NCI-H2227 treated with DMSO at 0.1 percent for 48 hours (cell line): Measurements from ENCODE around the gene ZNF565.
"Not testable (repeated sequence)": the region's sequence is repeated elsewhere in the genome, so short reads cannot be mapped to it uniquely, and the experiment has no call there.

Source experiments
- DNase-seq: peaks from one replicate; lab custom pipeline; 2025; lab: John Stamatoyannopoulos, UW

The ZNF565 gene

DNA sequence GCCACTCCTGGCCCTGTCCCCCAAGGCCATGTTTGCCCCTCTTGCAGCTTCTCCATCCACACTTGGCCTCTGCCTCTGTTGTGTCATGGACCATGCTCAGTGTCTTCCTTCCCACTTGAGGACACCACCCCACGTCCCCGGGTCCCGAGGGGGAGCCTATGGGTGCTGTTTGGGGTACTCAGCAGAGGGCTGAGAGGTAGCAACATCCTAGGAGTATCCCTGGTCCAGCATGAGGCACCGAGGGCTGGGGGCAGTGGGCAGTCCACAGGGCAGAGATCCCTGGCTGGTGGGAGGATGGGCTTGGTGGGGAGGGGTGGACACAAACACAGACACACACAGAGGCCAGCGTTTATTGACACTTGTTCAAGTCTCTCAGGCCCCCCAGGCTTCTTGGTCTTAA, 63.9 kb downstream of the ZNF565 start:
- no peak for DNase-seq

DNA sequence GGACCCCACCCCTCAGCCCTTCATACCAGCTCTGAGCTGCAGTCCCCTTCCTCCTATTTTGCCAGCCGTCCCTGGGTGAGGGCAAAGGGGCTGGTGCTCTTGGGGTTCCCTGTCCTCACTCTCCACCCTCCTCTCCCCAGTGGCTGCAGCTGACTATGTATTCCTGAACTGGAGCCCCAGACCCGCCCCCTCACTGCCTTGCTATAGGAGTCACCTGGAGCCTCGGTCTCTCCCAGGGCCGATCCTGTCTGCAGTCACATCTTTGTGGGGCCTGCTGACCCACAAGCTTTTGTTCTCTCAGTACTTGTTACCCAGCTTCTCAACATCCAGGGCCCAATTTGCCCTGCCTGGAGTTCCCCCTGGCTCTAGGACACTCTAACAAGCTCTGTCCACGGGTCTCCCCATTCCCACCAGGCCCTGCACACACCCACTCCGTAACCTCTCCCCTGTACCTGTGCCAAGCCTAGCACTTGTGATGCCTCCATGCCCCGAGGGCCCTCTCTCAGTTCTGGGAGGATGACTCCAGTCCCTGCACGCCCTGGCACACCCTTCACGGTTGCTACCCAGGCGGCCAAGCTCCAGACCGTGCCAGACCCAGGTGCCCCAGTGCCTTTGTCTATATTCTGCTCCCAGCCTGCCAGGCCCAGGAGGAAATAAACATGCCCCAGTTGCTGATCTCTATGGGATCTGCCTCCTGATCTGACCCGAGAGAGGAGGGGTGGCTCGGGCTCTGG, 64.6 kb downstream of the ZNF565 start:
- DNase-seq: no peak

DNA sequence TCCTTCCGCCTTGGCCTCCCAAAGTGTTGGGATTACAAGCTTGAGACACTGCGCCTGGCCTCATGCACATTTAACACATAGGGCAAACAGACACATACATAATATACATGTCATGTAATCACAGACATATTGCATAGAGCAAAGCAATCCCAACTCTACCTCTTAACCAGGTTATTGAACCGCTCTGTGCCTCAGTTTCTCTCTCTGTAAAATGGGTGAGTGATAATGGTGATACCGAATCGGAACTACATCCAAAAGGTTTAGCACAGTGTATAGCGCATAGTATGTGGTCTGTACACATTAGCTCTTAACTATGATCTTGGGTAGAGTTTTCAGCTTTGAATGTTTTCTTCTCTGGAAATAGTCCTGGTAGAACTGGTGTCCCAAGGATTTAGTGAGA, 69.8 kb downstream of the ZNF565 start:
- no peak for DNase-seq

DNA sequence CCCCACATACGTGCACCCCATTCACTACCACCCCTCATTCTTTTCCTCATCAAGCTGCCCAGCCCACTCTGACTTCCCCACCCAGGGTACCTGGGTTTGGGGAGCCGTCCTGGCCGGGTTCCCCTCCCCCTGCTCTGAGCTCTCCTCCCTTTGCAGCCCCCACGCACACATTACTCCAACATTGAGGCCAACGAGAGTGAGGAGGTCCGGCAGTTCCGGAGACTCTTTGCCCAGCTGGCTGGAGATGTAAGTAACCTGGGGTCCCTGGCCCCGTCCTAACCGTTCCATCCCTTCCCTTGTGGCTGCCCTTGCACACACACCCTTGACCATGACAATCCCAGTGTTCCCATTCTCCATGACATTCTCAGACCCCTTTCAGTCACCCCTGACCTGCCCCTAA, 72.0 kb downstream of the ZNF565 start:
- DNase-seq: no peak

DNA sequence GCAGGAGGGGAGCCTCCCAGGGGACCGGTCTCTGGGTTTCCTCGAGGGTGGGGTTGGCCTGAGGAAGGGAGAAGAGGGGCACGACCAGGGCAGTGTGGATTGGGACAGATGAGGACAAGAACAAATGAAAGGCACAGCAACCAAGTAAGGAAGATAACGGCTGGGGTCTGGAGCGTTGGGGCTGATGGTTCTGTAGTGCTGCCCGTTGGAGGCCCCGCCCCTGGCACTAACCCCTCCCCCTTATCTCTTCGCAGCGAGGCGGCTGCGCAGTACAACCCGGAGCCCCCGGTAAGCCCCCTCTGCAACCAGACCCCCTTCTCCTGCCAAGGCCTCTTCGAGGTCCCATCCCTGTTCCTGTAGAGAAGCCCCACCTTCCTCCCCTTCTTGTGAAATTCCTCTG, 72.4 kb downstream of the ZNF565 start:
- DNase-seq: no peak

DNA sequence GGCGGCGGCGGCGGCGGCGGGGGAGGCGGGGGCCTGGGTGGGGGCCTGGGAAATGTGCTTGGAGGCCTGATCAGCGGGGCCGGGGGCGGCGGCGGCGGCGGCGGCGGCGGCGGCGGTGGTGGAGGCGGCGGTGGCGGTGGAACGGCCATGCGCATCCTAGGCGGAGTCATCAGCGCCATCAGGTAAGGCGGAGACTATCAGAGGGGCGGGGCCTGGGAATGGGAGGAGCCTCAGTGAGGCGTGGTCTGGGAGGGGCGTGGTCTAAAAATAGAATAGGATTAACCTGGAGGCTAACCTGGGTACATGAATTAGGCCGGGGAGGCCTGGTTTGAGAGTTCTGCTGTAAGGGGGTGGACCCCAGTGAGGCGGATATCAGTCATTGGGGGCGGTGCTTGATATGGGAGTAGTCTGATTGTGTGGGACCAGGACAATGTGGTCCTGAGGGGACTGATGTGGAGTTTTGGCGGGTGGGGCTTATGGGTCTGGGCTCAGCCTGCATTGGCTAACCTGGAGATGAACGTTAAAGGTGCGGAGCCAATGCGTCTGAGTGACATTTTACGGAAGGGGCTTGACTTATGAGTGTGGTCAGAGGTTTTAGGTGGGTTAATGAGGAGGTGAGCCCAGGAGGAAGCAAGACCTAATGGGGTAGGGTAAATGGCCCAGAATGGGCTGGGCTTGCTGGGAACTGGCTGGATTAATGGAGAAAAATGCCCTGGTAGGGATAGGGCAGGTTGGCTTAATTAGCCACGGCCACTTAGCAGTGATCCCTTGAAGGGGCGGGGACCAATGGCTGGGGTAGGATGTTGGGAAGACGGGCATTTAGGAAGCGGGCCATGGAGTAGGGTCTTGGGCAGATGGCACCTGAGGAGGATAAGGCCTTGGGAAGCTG, 73.2 kb downstream of the ZNF565 start:
- DNase-seq: peak; percentile 94

DNA sequence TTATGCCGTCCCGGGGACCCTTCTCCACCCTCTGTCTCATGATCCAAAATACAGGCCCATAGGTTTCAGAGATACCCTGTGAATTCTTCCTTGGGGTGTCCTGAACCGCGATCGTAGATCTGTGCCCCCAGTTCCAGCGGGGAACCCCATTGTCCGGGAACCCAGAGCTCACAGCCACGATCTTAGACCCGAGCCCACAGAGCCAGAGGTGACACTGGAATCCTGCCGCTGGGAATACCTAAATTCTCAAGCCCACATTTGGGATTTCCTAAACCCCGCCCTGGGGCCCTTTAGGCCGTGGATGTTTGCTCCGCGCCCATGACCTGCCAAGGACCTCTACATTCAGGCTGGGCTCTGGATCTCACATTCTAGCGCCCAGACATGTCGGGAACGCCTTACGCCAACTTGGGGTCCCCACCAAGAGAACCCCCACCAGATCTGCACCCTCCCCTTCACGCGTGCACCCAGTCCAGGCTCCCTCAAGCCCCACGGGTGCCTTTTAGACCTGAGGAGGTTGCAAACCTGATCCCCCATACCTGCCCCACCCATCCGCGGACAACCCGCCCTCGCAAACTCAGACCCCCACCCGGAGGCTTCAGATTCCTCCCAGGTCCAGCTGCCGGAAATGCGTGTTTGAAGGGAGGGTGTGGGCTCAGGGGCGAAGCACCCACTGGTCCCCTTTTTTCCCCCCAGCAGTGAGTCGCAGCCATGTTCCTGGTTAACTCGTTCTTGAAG, 74.0 kb downstream of the ZNF565 start:
- DNase-seq: peak; percentile 91

DNA sequence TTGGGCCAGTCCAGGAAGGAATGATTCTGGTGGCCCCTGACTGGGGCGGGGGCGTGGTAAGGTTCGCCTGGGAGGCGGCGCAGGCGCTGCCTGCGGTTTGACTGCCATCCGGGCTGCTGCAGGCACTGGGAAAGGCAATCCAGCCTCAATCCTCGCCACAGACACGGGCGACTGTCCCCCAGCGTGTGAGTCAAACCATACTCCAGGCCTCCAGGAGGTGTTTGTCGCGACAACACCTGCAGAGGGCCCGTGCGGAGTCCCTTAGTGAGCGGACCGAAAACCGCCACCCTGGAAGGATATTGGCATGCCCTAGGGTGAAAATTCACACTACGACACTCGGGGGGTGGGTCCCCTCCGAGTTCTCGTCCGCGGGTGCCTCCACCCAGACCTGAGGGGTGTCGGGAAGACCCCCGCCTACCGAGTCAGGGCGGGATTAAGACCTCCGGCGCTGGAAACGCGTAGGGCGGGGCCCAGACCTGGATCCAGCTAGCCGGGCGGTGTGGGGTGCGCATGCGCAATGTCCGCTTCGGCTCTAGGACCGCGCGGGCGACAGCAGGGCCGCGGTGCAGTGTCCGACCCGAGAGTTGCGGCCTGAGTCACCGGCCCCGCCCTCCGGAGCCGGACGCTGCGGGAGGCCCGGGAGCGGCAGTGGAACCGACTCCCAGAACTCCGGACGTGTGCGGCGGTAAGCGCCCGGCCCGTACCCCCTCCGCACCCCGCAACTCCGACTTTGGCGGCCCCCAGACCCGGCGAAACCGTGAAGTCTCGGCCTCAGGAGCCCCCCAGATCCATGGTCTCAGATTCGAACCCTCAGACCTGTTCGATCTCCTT, 74.8 kb downstream of the ZNF565 start, which contains the start of gene CAPNS1:
Gene CAPNS1, plus strand, starts transcription at position 594 of the 831 bp plus-strand sequence. CDS start 946 bp downstream, outside the sequence.
- peak; percentile 100 for DNase-seq

DNA sequence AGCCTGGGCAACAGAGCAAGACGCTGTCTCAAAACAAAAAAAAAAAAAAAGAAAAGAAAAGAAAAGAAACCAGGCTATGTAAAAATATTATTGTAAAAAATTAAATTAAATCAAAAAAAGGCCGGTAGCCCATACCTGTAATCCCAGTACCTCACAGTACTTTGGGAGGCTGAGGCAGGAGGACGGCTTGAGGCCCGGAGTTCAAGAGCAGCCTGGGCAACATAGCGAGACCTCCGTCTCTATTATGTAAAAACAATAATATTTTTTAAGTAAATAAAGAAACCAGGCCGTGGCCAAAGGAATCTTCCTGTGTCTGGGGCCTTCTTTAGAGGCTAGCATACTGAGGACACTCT, 75.4 kb downstream of the ZNF565 start:
- no peak for DNase-seq

DNA sequence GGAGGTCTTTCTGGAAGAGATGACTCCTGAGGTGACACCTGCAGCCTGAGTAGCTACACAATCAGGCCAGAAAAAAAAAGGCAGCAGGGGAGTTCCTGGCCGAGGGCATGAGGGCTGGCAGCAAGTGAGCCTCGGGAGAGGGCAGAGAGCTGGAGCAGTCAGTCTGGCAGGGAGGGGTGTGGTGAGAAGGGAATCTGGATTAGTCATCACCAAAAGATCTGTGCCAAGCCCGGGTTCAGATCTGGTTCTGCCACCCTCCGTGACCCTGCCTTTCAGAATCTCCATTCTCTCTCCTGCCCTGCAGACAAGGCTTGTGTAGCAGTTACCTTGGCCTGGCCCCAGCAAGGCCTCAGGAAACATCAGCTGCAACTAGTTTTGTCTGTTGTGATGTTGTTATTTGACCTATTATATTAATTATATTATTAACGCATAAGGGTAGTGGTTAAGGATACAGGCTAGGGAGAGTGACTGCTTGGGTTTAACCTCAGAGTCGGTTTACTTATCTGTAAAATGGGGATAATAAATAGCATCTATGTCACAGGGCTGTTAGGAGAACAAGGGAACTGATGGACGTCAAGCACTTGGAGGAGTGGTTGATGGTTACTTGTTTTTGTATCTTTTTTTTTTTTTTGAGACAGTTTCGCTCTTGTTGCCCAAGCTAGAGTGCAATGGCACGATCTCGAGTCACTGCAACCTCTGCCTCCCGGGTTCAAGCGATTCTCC, 77.3 kb downstream of the ZNF565 start:
- no peak for DNase-seq

DNA sequence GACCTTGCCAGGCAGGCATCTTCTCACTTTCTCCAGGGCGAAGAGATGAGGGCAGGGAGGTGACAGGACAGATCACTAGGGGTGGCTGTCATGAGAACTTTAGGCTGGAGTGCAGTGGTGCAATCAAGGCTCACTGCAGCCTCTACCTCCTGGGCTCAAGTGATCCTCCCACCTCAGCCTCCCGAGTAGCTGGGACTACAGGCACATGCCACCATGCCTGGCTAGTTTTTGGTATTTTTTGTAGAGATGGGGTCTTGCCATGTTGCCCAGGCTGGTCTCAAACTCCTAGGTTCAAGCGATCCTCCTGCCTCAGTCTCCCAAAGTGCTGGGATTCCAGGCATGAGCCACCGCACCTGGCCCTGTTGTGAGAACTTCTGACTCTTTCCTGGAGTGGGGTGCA, 79.6 kb downstream of the ZNF565 start:
- not testable (repeated sequence) for DNase-seq
